ENCODE measurements around the gene GP9. TPM values are rescaled to one million over a fixed set of nuclear protein-coding genes. Genes with fewer than 3 reads are reported as not detected.

GP9 gene
- total and polyA plus RNA-seq, 9 of the 15 experiments (the other 6 are each of a cell fraction or from before 2014, with no cell fraction given): not detected

- FAIRE-seq (no peak), DNase-seq (ENCODE audit: extremely low read depth in 1 of 4, low spot score in 3 of 4) (no peak), ATAC-seq (0 out of 3 replicates have a peak, but pooled peaks have one; percentile 21)
- H3K79me2 ChIP-seq (ENCODE audit: control insufficient read depth, insufficient read depth, low read length): no peaks in the 10 kb centered on the region
- H3K9me1 ChIP-seq (ENCODE audit: control insufficient read depth, insufficient read depth, low read length): no peaks in the 10 kb centered on the region
- no peak overlapping the region for H3K27ac ChIP-seq (ENCODE audit: extremely low read depth, low read depth, low read length)
- no peak overlapping the region for H3K9ac ChIP-seq (ENCODE audit: insufficient read depth in 1 of 2, low read depth in 2 of 2, low read length in 2 of 2)
- CTCF ChIA-PET (ENCODE audit: low intra/inter-chr PET ratio): no interaction called here
- peaks cover 0 to 10% of the 10 kb centered on the region in 2 experiments; a peak in 2 of 5 replicates for H3K4me1 ChIP-seq (replicated peaks in 1 of 2; ENCODE audit: control insufficient read depth in 2 of 2, insufficient read depth in 2 of 2, low read length in 2 of 2)
- H3K27me3 ChIP-seq (ENCODE audit: control insufficient read depth in 2 of 2, insufficient read depth in 2 of 2, low read length in 2 of 2): peaks cover 0 to 9% of the 10 kb centered on the region in 2 experiments; a peak in 2 of 5 replicates
- H3K9me3 ChIP-seq (replicated peaks; ENCODE audit: control insufficient read depth, insufficient read depth, low read depth, low read length): no peaks in the 10 kb centered on the region; the same call in 1 of the 2 replicates
- no peak overlapping the region for H2AFZ ChIP-seq (ENCODE audit: low read depth, low read length)
- intact Hi-C loops (cut with micrococcal nuclease) (no loop called here), in situ Hi-C loops (cut with MboI) (no loop called here)
- no peak overlapping the region for H3K4me2 ChIP-seq (ENCODE audit: insufficient read depth, low read length)
- POLR2A ChIA-PET: no interaction called here
- TF ChIP-seq AFF4 (CRISPR knock-in tag; IDR thresholded peaks at IDR 0.05) (no peak), ZNF175 (CRISPR knock-in tag; IDR thresholded peaks at IDR 0.05; ENCODE audit: low read depth) (no peak), ZNF124 (CRISPR knock-in tag; IDR thresholded peaks at IDR 0.05) (no peak), SFPQ (IDR thresholded peaks at IDR 0.05; ENCODE audit: low read depth, low read length) (no peak), MYC (IDR thresholded peaks at IDR 0.05; ENCODE audit: low read depth, low read length) (no peak), MYC (CRISPR knock-in tag; IDR thresholded peaks at IDR 0.05; ENCODE audit: borderline replicate concordance, low read depth) (no peak), THRAP3 (IDR thresholded peaks at IDR 0.05; ENCODE audit: borderline replicate concordance) (no peak), ATF3 (IDR thresholded peaks at IDR 0.05) (no peak), ATF3 (CRISPR knock-in tag; conservative IDR thresholded peaks at IDR 0.05) (no peak), ZNF239 (CRISPR knock-in tag; IDR thresholded peaks at IDR 0.05) (no peak), ZNF253 (CRISPR knock-in tag; conservative IDR thresholded peaks at IDR 0.05) (no peak)
- WGBS (ENCODE audit: insufficient coverage, low coverage, missing lambda C conversion rate): 5% methylated on average over 4 of the region's 10 CpGs
- BruUV-seq (replicated peaks): no TSS peak
- no peak overlapping the region for H3K4me3 ChIP-seq
- no peaks in the 10 kb centered on the region for H3K36me3 ChIP-seq (ENCODE audit: control insufficient read depth, insufficient read depth, low read length)
- no peaks in the 10 kb centered on the region for H4K20me1 ChIP-seq (replicated peaks; ENCODE audit: control insufficient read depth, insufficient read depth, low read length)
These were observed 22.3 kb upstream of the GP9 start for GRCh38 chr3:129038121-129038855.
